ENCODE measurements around the gene METTL1. TPM values are rescaled to one million over a fixed set of nuclear protein-coding genes. Genes with fewer than 3 reads are reported as not detected.
A peak's percentile ranks its signal among the peaks of the same experiment; 100 is the strongest.

The METTL1 gene
- total and polyA plus RNA-seq, 9 of the 15 experiments (the other 6 are each of a cell fraction or from before 2014, with no cell fraction given) = 12.6 to 65.9 (median 39.2) TPM

DNA sequence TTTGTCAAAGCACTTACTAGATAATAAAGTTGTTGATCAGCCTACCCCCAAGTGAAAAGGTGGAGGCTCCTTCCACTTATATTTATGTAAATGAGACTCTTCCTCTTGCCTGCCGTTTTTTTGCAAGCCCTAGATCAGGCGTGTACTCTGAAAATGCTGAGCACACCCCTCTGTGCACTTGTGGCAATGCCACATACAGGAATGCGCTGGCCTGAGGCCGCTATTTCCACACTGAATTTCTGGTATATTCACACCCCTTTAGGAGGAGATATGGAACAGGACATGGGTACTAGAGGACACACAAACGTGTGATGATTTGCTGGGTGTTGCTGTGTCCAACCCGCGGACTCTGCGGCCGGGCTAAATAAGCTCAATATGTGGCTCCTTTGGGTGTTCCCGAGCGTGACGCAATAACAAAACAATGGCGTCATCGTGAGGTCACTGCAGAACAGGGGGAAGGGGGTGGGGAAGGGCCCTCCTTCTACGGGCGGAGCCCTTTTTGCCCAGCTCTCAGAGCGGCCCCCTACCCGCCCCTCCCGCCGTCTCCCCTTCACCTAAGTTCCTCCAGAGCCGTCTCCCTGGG lies 27.6 kb downstream of the METTL1 start (continued):
- TF ChIP-seq, protein P1, sequence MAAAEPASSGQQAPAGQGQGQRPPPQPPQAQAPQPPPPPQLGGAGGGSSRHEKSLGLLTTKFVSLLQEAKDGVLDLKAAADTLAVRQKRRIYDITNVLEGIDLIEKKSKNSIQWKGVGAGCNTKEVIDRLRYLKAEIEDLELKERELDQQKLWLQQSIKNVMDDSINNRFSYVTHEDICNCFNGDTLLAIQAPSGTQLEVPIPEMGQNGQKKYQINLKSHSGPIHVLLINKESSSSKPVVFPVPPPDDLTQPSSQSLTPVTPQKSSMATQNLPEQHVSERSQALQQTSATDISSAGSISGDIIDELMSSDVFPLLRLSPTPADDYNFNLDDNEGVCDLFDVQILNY (CRISPR knock-in tag; IDR thresholded peaks at IDR 0.05) = no peak; the same call in 1 of the 2 replicates
- TF ChIP-seq ZNF197 (CRISPR knock-in tag; IDR thresholded peaks at IDR 0.05; ENCODE audit: low read depth) = no peak
- TF ChIP-seq ZNF444 (CRISPR knock-in tag; IDR thresholded peaks at IDR 0.05) = no peak
- no peak for TF ChIP-seq PRMT5 (CRISPR knock-in tag; IDR thresholded peaks at IDR 0.05)
- peak in 1 of 2 experiments; percentile 92; a peak in 2 of 4 replicates for TF ChIP-seq TBL1XR1 (IDR thresholded peaks at IDR 0.05; ENCODE audit: low read length in 2 of 2)
- no peak for TF ChIP-seq NUFIP1 (IDR thresholded peaks at IDR 0.05; ENCODE audit: partially characterized antibody)
- TF ChIP-seq ZNF217 (CRISPR knock-in tag; IDR thresholded peaks at IDR 0.05) = no peak
- TF ChIP-seq GTF2A2 (tag; IDR thresholded peaks at IDR 0.05) = no peak
- TF ChIP-seq KLF10 (CRISPR knock-in tag; IDR thresholded peaks at IDR 0.05) = no peak
- TF ChIP-seq ZNF12 (CRISPR knock-in tag; IDR thresholded peaks at IDR 0.05) = no peak
- TF ChIP-seq ID3 (CRISPR knock-in tag; IDR thresholded peaks at IDR 0.05) = no peak
- TF ChIP-seq ID3 (tag; IDR thresholded peaks at IDR 0.05) = no peak
- no peak; the same call in none of the 2 replicates for TF ChIP-seq FOSL1 (tag; conservative IDR thresholded peaks at IDR 0.05)
- TF ChIP-seq MCM2 (IDR thresholded peaks at IDR 0.05; ENCODE audit: low read depth) = no peak
- no peak for TF ChIP-seq UBTF (IDR thresholded peaks at IDR 0.05; ENCODE audit: borderline replicate concordance in 1 of 2, low read depth in 2 of 2, low read length in 2 of 2)
- TF ChIP-seq CBX1 (IDR thresholded peaks at IDR 0.05; ENCODE audit: low read depth) = no peak
- TF ChIP-seq SUPT5H (IDR thresholded peaks at IDR 0.05) = no peak
- TF ChIP-seq HNRNPL (IDR thresholded peaks at IDR 0.05; ENCODE audit: low read depth, low read length) = no peak
- TF ChIP-seq, protein P2, sequence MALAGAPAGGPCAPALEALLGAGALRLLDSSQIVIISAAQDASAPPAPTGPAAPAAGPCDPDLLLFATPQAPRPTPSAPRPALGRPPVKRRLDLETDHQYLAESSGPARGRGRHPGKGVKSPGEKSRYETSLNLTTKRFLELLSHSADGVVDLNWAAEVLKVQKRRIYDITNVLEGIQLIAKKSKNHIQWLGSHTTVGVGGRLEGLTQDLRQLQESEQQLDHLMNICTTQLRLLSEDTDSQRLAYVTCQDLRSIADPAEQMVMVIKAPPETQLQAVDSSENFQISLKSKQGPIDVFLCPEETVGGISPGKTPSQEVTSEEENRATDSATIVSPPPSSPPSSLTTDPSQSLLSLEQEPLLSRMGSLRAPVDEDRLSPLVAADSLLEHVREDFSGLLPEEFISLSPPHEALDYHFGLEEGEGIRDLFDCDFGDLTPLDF (CRISPR knock-in tag; IDR thresholded peaks at IDR 0.05) = 0 out of 2 replicates have a peak, but pooled peaks have one; percentile 27
- no peak for TF ChIP-seq NR3C1 (CRISPR knock-in tag; IDR thresholded peaks at IDR 0.05)
- TF ChIP-seq ZNF699 (CRISPR knock-in tag; IDR thresholded peaks at IDR 0.05; ENCODE audit: insufficient replicate concordance) = no peak
- no peak for TF ChIP-seq SAFB (IDR thresholded peaks at IDR 0.05; ENCODE audit: borderline replicate concordance, low read depth, low read length)
- TF ChIP-seq ZFX (CRISPR knock-in tag; IDR thresholded peaks at IDR 0.05) = 0 out of 2 replicates have a peak, but pooled peaks have one; percentile 52

Measured in K562 (cell line).